Psoas muscle (tissue), 8 donors: Measurements from ENCODE around the gene CDC42EP2. TPM values are rescaled to one million over a fixed set of nuclear protein-coding genes. Genes with fewer than 3 reads are reported as not detected.
A peak's percentile ranks its signal among the peaks of the same experiment; 100 is the strongest.

Experiments
- ATAC-seq, 4 donors: fragments of 200-7000 bp; cut with Tn5 transposase; one replicate each; pipeline ENCODE4 v1.9.1; 2020; ENCODE audit warnings: moderate library complexity in 3 of 4, mild to moderate bottlenecking in 2 of 4
- DNase-seq, 2 donors: peaks; one replicate each; pipeline ENCODE4 v3.0.0-alpha.2; 2020
- H3K27ac ChIP-seq: fragments of 200-600 bp; one replicate; pipeline ENCODE4 v1.8.0; 2022
- H3K27me3 ChIP-seq, 3 donors: fragments of 200-600 bp in 1 of 3; one replicate each; pipeline versions ENCODE4 v1.6.1 to v1.8.0; 2013 to 2022; ENCODE audit warnings: low read length in 2 of 3, mild to moderate bottlenecking in 2 of 3, moderate library complexity in 1 of 3; ENCODE audit not compliant: insufficient read depth in 3 of 3
- H3K36me3 ChIP-seq, 2 donors: fragments of 200-600 bp in 1 of 2; one replicate each; pipeline versions ENCODE4 v1.6.1 to v1.8.0; 2013 to 2022; ENCODE audit warnings: low read depth in 1 of 2, mild to moderate bottlenecking in 1 of 2, moderate library complexity in 1 of 2; ENCODE audit not compliant: insufficient read depth in 1 of 2
- H3K4me1 ChIP-seq: fragments of 200-600 bp; one replicate; pipeline ENCODE4 v1.8.0; 2022
- H3K4me3 ChIP-seq: fragments of 200-600 bp; one replicate; pipeline ENCODE4 v1.8.0; 2022; ENCODE audit warnings: mild to moderate bottlenecking
- H3K9me3 ChIP-seq: fragments of 200-600 bp; one replicate; pipeline ENCODE4 v1.8.0; 2022
- CTCF ChIP-seq: fragments of 200-600 bp; IDR thresholded peaks from one replicate; pipeline ENCODE4 v1.8.0; 2022; ENCODE audit warnings: antibody characterized with exemption
- WGBS, 3 donors: extraction: QIAGEN DNeasy Blood & Tissue Kit; methylation state at CpG; one replicate each; pipeline versions ENCODE4 v1.1.6 to v1.1.7; 2013; 5-methylcytosine and 5-hydroxymethylcytosine counted together
- intact Hi-C, 2 donors: fragments of 100-400 bp; cut with DNase I; formaldehyde crosslinking; loops; one replicate each; pipeline versions ENCODE4 v1.11.0 to v1.14.2; 2022
- polyA plus RNA-seq, 3 donors: library from polyadenylated mRNA; stranded (reverse); fragments of 200-250 nt; gene quantifications; one replicate each; pipeline ENCODE4 v1.2.3, GENCODE V29; 2013
- total RNA-seq, 4 donors: library from RNA; stranded (reverse); fragmentation: NEBNext Ultra II Directional in 2 of 4; extraction: Animal tissue kit (Norgen Biotek cat#: 25700) in 2 of 4; gene quantifications; one replicate each; pipeline versions ENCODE4 v1.2.1 to v1.2.4, GENCODE V29; 2021 to 2023
- donor health status: healthy with polysubstance abuse.
- donor health status: DM: no; HTN: no; CAD: no; lungs with moderate emphysema.
- donor health status: Bipolar disorder and iron deficiency.
- donor health status: healthy.
- donor health status: DM: yes; HTN: yes; CAD: no.
- donor health status: DM: no; HTN: no; CAD: no.
- donor health status: DM: no; HTN: no; CAD: no.
- donor health status: DM: yes; HTN: yes; CAD: no.

Gene CDC42EP2
- total and polyA plus RNA-seq, 7 donors, result 2.7 to 7.3 (median 5.9) TPM

DNA sequence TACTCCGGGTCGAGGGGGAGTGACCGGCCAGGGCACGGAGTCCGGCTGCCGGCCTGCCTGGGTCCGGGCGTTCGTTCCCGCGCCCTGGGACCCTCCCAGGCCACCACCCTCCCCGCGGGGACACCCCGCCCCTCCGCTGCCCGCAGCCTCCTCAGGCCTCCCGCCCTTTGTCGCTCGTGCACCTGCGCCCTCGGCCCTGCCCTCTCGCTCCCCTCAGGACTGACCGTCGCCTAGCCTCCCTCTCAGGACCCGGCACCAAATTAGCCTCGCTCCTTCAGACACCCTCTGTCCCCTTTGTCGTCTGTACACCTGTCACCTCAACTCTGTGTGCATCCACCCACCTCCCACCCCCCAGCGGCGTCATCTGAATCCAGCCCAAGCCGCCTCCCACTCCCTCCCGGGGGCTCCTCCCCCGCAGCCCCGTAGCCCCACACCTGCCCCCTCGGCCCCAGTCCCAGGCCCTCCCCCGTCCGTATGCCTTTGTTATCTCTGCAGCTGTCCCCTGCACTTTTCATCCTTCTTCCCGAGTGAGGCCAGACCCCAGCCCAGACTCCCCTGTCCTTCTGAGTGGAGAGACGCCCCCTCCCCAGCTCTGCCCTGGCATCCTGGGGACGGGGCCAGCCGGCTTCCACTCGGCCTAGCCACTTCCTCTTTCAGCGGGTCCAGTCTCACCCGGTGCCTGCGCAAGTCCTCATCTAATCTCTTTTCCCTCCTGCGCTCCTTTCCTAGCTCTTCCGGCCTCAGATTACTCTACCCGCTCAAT, 40.5 kb downstream of the CDC42EP2 start:
- Histone ChIP-seq H3K4me1 (peaks cover 31% of the 10 kb centered on the region), H3K27ac (peak overlapping the region; percentile 3), H3K9me3 (no peaks in the 10 kb centered on the region), H3K27me3 (no peaks in the 10 kb centered on the region), H3K36me3 (peaks cover 4 to 31% of the 10 kb centered on the region in 2 donors), H3K4me3 (peak overlapping the region; percentile 77)
- peak in 1 of 2 donors; percentile 65 for DNase-seq
- peak; percentile 3 to 7 (median 6) for ATAC-seq
- intact Hi-C loops, result loop anchor here in 1 of 2 donors (5.0 kb wide), 1 partner anchor 167 kb away; no protein-coding TSS in a partner anchor
- no peak for TF ChIP-seq CTCF
- WGBS, 3 donors, result 1 to 3% (median 2%) methylated on average over 31 to 47 of the region's 47 CpGs

DNA sequence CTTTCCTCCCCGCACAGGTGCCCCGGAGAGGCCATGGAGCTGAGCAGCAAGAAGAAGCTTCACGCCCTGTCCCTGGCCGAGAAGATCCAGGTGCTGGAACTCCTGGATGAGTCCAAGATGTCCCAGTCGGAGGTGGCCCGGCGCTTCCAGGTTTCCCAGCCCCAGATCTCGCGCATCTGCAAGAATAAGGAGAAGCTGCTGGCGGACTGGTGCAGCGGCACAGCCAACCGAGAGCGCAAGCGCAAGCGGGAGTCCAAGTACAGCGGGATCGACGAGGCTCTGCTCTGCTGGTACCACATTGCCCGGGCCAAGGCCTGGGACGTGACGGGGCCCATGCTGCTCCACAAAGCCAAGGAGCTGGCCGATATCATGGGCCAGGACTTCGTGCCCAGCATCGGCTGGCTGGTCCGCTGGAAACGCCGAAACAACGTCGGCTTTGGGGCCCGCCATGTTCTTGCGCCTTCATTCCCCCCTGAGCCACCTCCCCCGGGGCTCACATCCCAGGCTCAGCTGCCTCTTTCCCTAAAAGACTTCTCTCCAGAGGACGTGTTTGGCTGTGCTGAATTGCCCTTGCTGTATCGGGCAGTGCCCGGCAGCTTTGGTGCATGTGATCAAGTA, 41.2 kb downstream of the CDC42EP2 start:
- ATAC-seq, result peak in 3 of 4 donors; percentile 20 to 30 (median 23)
- intact Hi-C loops, result loop anchor here in 1 of 2 donors (5.0 kb wide), 1 partner anchor 166 kb away; no protein-coding TSS in a partner anchor
- peak overlapping the region; percentile 77 for H3K4me3 ChIP-seq
- no peaks in the 10 kb centered on the region for H3K27me3 ChIP-seq
- H3K4me1 ChIP-seq, result peaks cover 31% of the 10 kb centered on the region
- peak; percentile 52 to 61 for DNase-seq
- peaks cover 4 to 24% of the 10 kb centered on the region in 2 donors for H3K36me3 ChIP-seq
- WGBS, 3 donors, result 21 to 32% (median 24%) methylated on average over 29 to 35 of the region's 35 CpGs
- no peaks in the 10 kb centered on the region for H3K9me3 ChIP-seq
- H3K27ac ChIP-seq, result peak overlapping the region; percentile 39
- no peak for TF ChIP-seq CTCF

GRCh38 chr11:65356394-65356972, 41.8 kb downstream of the CDC42EP2 start:
- intact Hi-C loops, result loop anchor here in 1 of 2 donors (5.0 kb wide), 1 partner anchor 166 kb away; no protein-coding TSS in a partner anchor
- ATAC-seq, result peak; percentile 68 to 84 (median 76)
- Histone ChIP-seq H3K4me3 (peak overlapping the region; percentile 77), H3K9me3 (no peaks in the 10 kb centered on the region), H3K27me3 (no peaks in the 10 kb centered on the region), H3K27ac (peak overlapping the region; percentile 39), H3K4me1 (peaks cover 31% of the 10 kb centered on the region), H3K36me3 (peaks cover 4 to 18% of the 10 kb centered on the region in 2 donors)
- TF ChIP-seq CTCF, result no peak
- peak; percentile 61 to 87 for DNase-seq
- 39 to 47% (median 42%) methylated on average over 30 of the region's 30 CpGs for WGBS, 3 donors

GRCh38 chr11:65357856-65358356, 43.2 kb downstream of the CDC42EP2 start:
- Histone ChIP-seq H3K27ac (no peak overlapping the region), H3K9me3 (no peaks in the 10 kb centered on the region), H3K36me3 (peaks cover 0 to 6% of the 10 kb centered on the region in 2 donors), H3K4me3 (no peak overlapping the region), H3K27me3 (no peaks in the 10 kb centered on the region), H3K4me1 (peaks cover 31% of the 10 kb centered on the region)
- DNase-seq, result no peak
- no peak for TF ChIP-seq CTCF
- no peak for ATAC-seq
- intact Hi-C loops, result loop anchor here in 1 of 2 donors (5.0 kb wide), 1 partner anchor 164 kb away; no protein-coding TSS in a partner anchor
- WGBS, 3 donors, result 67 to 93% (median 87%) methylated on average over 8 of the region's 8 CpGs
